Measurements from ENCODE around the gene ZC2HC1C. TPM values are rescaled to one million over a fixed set of nuclear protein-coding genes. Genes with fewer than 3 reads are reported as not detected.

The ZC2HC1C gene
- total RNA-seq, 2 experiments from 2014 or later: 0.22 to 0.30 TPM

DNA sequence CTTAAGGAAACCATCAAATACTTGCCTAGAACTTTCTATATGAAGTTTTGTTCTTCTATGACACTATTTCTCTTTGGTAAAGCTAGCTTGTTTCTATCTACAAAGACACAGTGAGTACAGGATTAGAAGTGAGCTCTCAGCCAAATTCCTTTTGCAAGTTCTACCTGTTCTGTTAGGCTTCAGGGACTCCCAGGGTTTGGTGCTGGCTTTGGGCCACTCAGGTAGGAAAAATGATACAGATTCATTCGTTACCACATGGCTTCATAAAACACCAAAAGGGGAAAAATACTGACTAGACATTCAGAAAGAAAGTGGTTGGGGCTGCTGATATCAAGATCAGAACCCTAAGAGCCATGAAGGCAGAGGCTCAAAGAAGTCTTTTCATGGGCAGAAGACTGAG, 13.8 kb downstream of the ZC2HC1C start:
- H3K27me3 Mint-ChIP-seq: no peaks in the 10 kb centered on the region
- H3K4me3 Mint-ChIP-seq: no peak overlapping the region
- H3K4me1 Mint-ChIP-seq (ENCODE audit: low read depth): peaks cover 5% of the 10 kb centered on the region
- CTCF ChIA-PET: no interaction called here
- POLR2A ChIA-PET: no interaction called here
- peaks cover 61% of the 10 kb centered on the region for H3K36me3 ChIP-seq (ENCODE audit: insufficient read depth, low read length)
- H3K27ac Mint-ChIP-seq: no peak overlapping the region
- H3K36me3 Mint-ChIP-seq (ENCODE audit: low read depth): peaks cover 72% of the 10 kb centered on the region
- no peak overlapping the region for H3K27ac ChIP-seq (ENCODE audit: low read depth in 1 of 2, low read length in 2 of 2)
- intact Hi-C loops (cut with DNase I, micrococcal nuclease): no loop called here
- H3K9me3 Mint-ChIP-seq: no peaks in the 10 kb centered on the region
- no peak overlapping the region for H3K4me3 ChIP-seq (ENCODE audit: low read length)
- H3K4me1 ChIP-seq (ENCODE audit: insufficient read depth, low read length): no peaks in the 10 kb centered on the region
- H3K27me3 ChIP-seq (ENCODE audit: control insufficient read depth in 1 of 2, insufficient read depth in 2 of 2, low read length in 2 of 2): no peaks in the 10 kb centered on the region
- ATAC-seq (ENCODE audit: poor library complexity): no peak
- no peak for DNase-seq
- no peaks in the 10 kb centered on the region for H3K9me3 ChIP-seq (ENCODE audit: control insufficient read depth in 1 of 2, insufficient read depth in 1 of 2, low read length in 2 of 2)
- no peak for TF ChIP-seq CTCF (IDR thresholded peaks at IDR 0.05)

DNA sequence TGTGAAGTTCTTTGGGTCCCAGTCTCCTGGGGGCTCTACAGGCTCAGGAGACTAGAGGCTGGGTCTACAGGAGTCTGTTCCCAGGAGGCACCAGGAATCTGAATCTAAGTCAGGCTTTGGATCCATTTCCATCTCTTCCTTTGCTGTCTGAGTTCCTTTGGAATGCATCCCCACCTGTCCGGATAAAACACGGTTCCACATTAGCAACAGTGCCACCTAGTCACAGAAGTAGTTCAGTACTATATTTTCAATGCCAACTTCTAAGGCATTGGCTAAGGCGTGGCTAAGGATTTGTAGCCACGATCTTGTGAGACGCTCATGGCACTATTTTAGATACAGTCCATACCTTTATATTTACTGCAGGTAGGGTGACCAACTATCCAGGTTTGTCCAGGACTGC, 15.1 kb downstream of the ZC2HC1C start:
- Histone ChIP-seq H3K27ac (ENCODE audit: low read depth in 1 of 2, low read length in 2 of 2) (no peak overlapping the region), H3K9me3 (ENCODE audit: control insufficient read depth in 1 of 2, insufficient read depth in 1 of 2, low read length in 2 of 2) (no peaks in the 10 kb centered on the region), H3K4me1 (ENCODE audit: insufficient read depth, low read length) (no peaks in the 10 kb centered on the region), H3K36me3 (ENCODE audit: insufficient read depth, low read length) (peaks cover 64% of the 10 kb centered on the region), H3K27me3 (ENCODE audit: control insufficient read depth in 1 of 2, insufficient read depth in 2 of 2, low read length in 2 of 2) (no peaks in the 10 kb centered on the region), H3K4me3 (ENCODE audit: low read length) (no peak overlapping the region)
- Mint-ChIP-seq H3K27ac (no peak overlapping the region), H3K9me3 (no peaks in the 10 kb centered on the region), H3K36me3 (ENCODE audit: low read depth) (peaks cover 77% of the 10 kb centered on the region), H3K4me1 (ENCODE audit: low read depth) (no peaks in the 10 kb centered on the region), H3K27me3 (no peaks in the 10 kb centered on the region), H3K4me3 (no peak overlapping the region)
- CTCF ChIA-PET: no interaction called here
- POLR2A ChIA-PET: no interaction called here
- no peak for ATAC-seq (ENCODE audit: poor library complexity)
- no peak for TF ChIP-seq CTCF (IDR thresholded peaks at IDR 0.05)
- intact Hi-C loops (cut with DNase I, micrococcal nuclease): no loop called here
- no peak for DNase-seq

DNA sequence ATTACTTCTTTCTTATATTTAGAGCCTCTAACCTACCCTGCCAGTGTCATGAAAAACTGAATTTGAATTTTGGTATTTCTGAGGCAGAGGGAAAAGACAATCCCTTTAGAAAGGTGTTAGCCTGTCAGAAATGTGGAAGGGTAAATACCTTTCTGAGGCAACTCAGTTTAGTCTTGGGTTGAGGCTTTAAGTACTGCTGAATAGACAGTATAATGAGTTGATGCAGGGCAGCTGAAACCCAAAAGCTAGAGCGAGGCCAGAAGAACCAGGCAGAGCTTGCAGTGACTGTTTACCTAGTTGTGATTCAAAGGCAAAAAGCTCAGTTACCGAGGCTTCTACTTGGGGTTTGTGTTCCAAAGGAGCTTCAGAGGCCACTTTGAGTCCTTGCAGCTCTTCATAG, 18.7 kb downstream of the ZC2HC1C start:
- no peaks in the 10 kb centered on the region for H3K9me3 Mint-ChIP-seq
- H3K4me1 Mint-ChIP-seq (ENCODE audit: low read depth): no peaks in the 10 kb centered on the region
- no peak overlapping the region for H3K4me3 Mint-ChIP-seq
- no peaks in the 10 kb centered on the region for H3K4me1 ChIP-seq (ENCODE audit: insufficient read depth, low read length)
- POLR2A ChIA-PET: interaction anchor here (0.6 to 1.5 kb wide), 6 partner anchors 10 to 227 kb away, joined by 3 to 10 read pairs (median 4); partner anchors contain the start of gene ACYP1
- H3K27ac ChIP-seq (ENCODE audit: low read depth in 1 of 2, low read length in 2 of 2): no peak overlapping the region
- peaks cover 75% of the 10 kb centered on the region for H3K36me3 ChIP-seq (ENCODE audit: insufficient read depth, low read length)
- intact Hi-C loops (cut with DNase I, micrococcal nuclease): loop anchor here (1.0 to 2.0 kb wide), 5 partner anchors 142 to 227 kb away; no protein-coding TSS in a partner anchor
- ATAC-seq (ENCODE audit: poor library complexity) (no peak), DNase-seq (no peak)
- no peaks in the 10 kb centered on the region for H3K27me3 ChIP-seq (ENCODE audit: control insufficient read depth in 1 of 2, insufficient read depth in 2 of 2, low read length in 2 of 2)
- H3K27me3 Mint-ChIP-seq: no peaks in the 10 kb centered on the region
- no peak overlapping the region for H3K4me3 ChIP-seq (ENCODE audit: low read length)
- H3K27ac Mint-ChIP-seq: no peak overlapping the region
- no peaks in the 10 kb centered on the region for H3K9me3 ChIP-seq (ENCODE audit: control insufficient read depth in 1 of 2, insufficient read depth in 1 of 2, low read length in 2 of 2)
- peaks cover 82% of the 10 kb centered on the region for H3K36me3 Mint-ChIP-seq (ENCODE audit: low read depth)
- TF ChIP-seq CTCF (IDR thresholded peaks at IDR 0.05): no peak
- CTCF ChIA-PET: interaction anchor here (0.6 to 3.0 kb wide), 11 partner anchors 8 to 479 kb away, joined by 3 to 22 read pairs (median 4); no protein-coding TSS in a partner anchor
